HUES6 (cell line): ENCODE results near the gene FBF1.

ENCODE experiments used
- H3K27ac ChIP-seq: 2 replicates; pipeline ENCODE4 v1.7.0; 2013; ENCODE audit warnings: low read depth, mild to moderate bottlenecking, low read length, inconsistent platforms
- H3K27me3 ChIP-seq: 2 replicates; pipeline ENCODE4 v1.6.1; 2013; ENCODE audit warnings: low read length; ENCODE audit not compliant: control insufficient read depth, insufficient read depth
- H3K36me3 ChIP-seq: 2 replicates; pipeline ENCODE4 v1.6.1; 2013; ENCODE audit warnings: low read length; ENCODE audit not compliant: control insufficient read depth, insufficient read depth
- H3K4me1 ChIP-seq: 2 replicates; pipeline ENCODE4 v1.6.1; 2013; ENCODE audit warnings: low read length; ENCODE audit not compliant: control insufficient read depth, insufficient read depth
- H3K4me3 ChIP-seq: 2 replicates; pipeline ENCODE4 v1.5.1; 2013; ENCODE audit warnings: low read depth, low read length
- H3K9ac ChIP-seq: one replicate; pipeline ENCODE4 v1.6.1; 2013; ENCODE audit warnings: mild to moderate bottlenecking, low read length
- H3K9me3 ChIP-seq: 2 replicates; pipeline ENCODE4 v1.6.1; 2013; ENCODE audit warnings: low read depth, low read length; ENCODE audit not compliant: control insufficient read depth, insufficient read depth

The FBF1 gene

GRCh38 chr17:75900691-75901533 lies 39.9 kb downstream of the FBF1 start:
- no peak overlapping the region for H3K4me3 ChIP-seq
- H3K36me3 ChIP-seq: peaks cover 46% of the 10 kb centered on the region
- H3K9me3 ChIP-seq: no peaks in the 10 kb centered on the region
- H3K27ac ChIP-seq: no peak overlapping the region
- no peak overlapping the region for H3K9ac ChIP-seq
- peaks cover 10% of the 10 kb centered on the region for H3K4me1 ChIP-seq
- H3K27me3 ChIP-seq: no peaks in the 10 kb centered on the region

- H3K9ac ChIP-seq: no peak overlapping the region
These were observed 40.9 kb downstream of the FBF1 start for GRCh38 chr17:75899767-75900468.

GRCh38 chr17:75899353-75899752 lies 41.5 kb downstream of the FBF1 start:
- Histone ChIP-seq H3K4me1 (peaks cover 25% of the 10 kb centered on the region), H3K36me3 (peaks cover 46% of the 10 kb centered on the region), H3K9ac (no peak overlapping the region), H3K27ac (no peak overlapping the region), H3K9me3 (no peaks in the 10 kb centered on the region), H3K4me3 (no peak overlapping the region), H3K27me3 (no peaks in the 10 kb centered on the region)

More at GRCh38 chr17:75899767-75900468, 40.9 kb downstream of the FBF1 start:
- Histone ChIP-seq H3K36me3 (peaks cover 46% of the 10 kb centered on the region), H3K27me3 (no peaks in the 10 kb centered on the region), H3K4me1 (peaks cover 19% of the 10 kb centered on the region), H3K27ac (no peak overlapping the region), H3K9me3 (no peaks in the 10 kb centered on the region), H3K4me3 (no peak overlapping the region)

GRCh38 chr17:75898791-75899190 lies 42.1 kb downstream of the FBF1 start:
- no peak overlapping the region for H3K4me3 ChIP-seq
- no peak overlapping the region for H3K9ac ChIP-seq
- H3K27ac ChIP-seq: no peak overlapping the region
- peaks cover 30% of the 10 kb centered on the region for H3K4me1 ChIP-seq
- H3K36me3 ChIP-seq: peaks cover 46% of the 10 kb centered on the region
- no peaks in the 10 kb centered on the region for H3K9me3 ChIP-seq
- H3K27me3 ChIP-seq: no peaks in the 10 kb centered on the region

GRCh38 chr17:75898065-75898464 lies 42.8 kb downstream of the FBF1 start:
- H3K36me3 ChIP-seq: peaks cover 46% of the 10 kb centered on the region
- H3K4me1 ChIP-seq: peaks cover 32% of the 10 kb centered on the region
- H3K27ac ChIP-seq: no peak overlapping the region
- H3K27me3 ChIP-seq: no peaks in the 10 kb centered on the region
- H3K9me3 ChIP-seq: no peaks in the 10 kb centered on the region
- H3K4me3 ChIP-seq: no peak overlapping the region
- peak overlapping the region; percentile 54 for H3K9ac ChIP-seq

GRCh38 chr17:75897160-75898019 lies 43.5 kb downstream of the FBF1 start:
- H3K27ac ChIP-seq: peak overlapping the region; percentile 1; the same call in 1 of the 2 replicates
- H3K4me1 ChIP-seq: peaks cover 32% of the 10 kb centered on the region
- H3K36me3 ChIP-seq: peaks cover 44% of the 10 kb centered on the region
- peak overlapping the region; percentile 54 for H3K9ac ChIP-seq
- no peaks in the 10 kb centered on the region for H3K9me3 ChIP-seq
- H3K4me3 ChIP-seq: peak overlapping the region; percentile 83
- H3K27me3 ChIP-seq: no peaks in the 10 kb centered on the region

- H3K36me3 ChIP-seq: peaks cover 44% of the 10 kb centered on the region
These were observed 44.3 kb downstream of the FBF1 start, which contains the start of gene TRIM65 for GRCh38 chr17:75896415-75897159. Gene TRIM65 (minus strand): TSS chr17:75896951. CDS start chr17:75896937, 14 bp downstream.

GRCh38 chr17:75895370-75896155 lies 45.3 kb downstream of the FBF1 start:
- Histone ChIP-seq H3K27ac (peak overlapping the region; percentile 4; the same call in 1 of the 2 replicates), H3K36me3 (peaks cover 44% of the 10 kb centered on the region)

More at GRCh38 chr17:75896415-75897159, 44.3 kb downstream of the FBF1 start, which contains the start of gene TRIM65:
- Histone ChIP-seq H3K27me3 (no peaks in the 10 kb centered on the region), H3K27ac (peak within 1 kb of the TSS; percentile 72; the same call in 1 of the 2 replicates), H3K9ac (peak within 1 kb of the TSS; percentile 80), H3K9me3 (no peaks in the 10 kb centered on the region), H3K4me1 (peaks cover 32% of the 10 kb centered on the region), H3K4me3 (peak within 1 kb of the TSS; percentile 83)

GRCh38 chr17:75894049-75894733 lies 46.7 kb downstream of the FBF1 start:
- H3K9ac ChIP-seq: peak overlapping the region; percentile 50

More at GRCh38 chr17:75895370-75896155, 45.3 kb downstream of the FBF1 start:
- peaks cover 32% of the 10 kb centered on the region for H3K4me1 ChIP-seq
- H3K9me3 ChIP-seq: no peaks in the 10 kb centered on the region
- peak overlapping the region; percentile 83 for H3K4me3 ChIP-seq
- H3K9ac ChIP-seq: peak overlapping the region; percentile 80
- no peaks in the 10 kb centered on the region for H3K27me3 ChIP-seq

More at GRCh38 chr17:75894049-75894733, 46.7 kb downstream of the FBF1 start:
- peaks cover 32% of the 10 kb centered on the region for H3K4me1 ChIP-seq
- H3K4me3 ChIP-seq: no peak overlapping the region
- no peak overlapping the region for H3K27ac ChIP-seq
- H3K36me3 ChIP-seq: peaks cover 45% of the 10 kb centered on the region
- H3K9me3 ChIP-seq: no peaks in the 10 kb centered on the region
- no peaks in the 10 kb centered on the region for H3K27me3 ChIP-seq
